ENCODE results near the gene PPP1R2. TPM values are rescaled to one million over a fixed set of nuclear protein-coding genes. Genes with fewer than 3 reads are reported as not detected.

Gene PPP1R2
- total RNA-seq, 1 experiment from 2014 or later = 38.3 TPM

DNA sequence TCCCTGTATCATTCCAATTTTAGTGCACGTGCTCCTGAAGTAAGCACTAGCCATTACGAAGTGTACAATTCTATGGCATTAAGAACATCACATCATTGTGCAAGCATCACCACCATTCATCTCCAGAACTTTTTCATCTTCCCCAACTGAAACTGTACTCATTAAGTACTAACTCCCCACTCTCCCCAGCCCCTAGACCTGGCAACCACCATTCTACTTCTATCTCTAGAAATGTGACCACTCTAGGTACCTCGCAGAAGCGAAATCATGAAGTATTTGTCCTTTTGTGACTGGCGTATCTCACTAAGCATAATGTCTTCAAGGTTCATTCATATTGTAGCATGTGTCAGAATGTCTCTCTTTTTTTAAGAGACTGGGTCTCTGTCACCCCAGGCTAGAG lies 11.4 kb downstream of the PPP1R2 start:
- H4K91ac ChIP-seq (ENCODE audit: insufficient read length, low read depth, low read length) = no peak overlapping the region
- no peaks in the 10 kb centered on the region for H3K23me2 ChIP-seq (ENCODE audit: insufficient read length, low read depth, low read length, poor library complexity, severe bottlenecking)
- H3K23ac ChIP-seq (ENCODE audit: insufficient read length, low read depth, low read length) = no peak overlapping the region
- no peaks in the 10 kb centered on the region; the same call in 1 of the 2 replicates for H3K79me2 ChIP-seq (ENCODE audit: insufficient read depth, low read length)
- Mint-ChIP-seq H3K9me3 (no peaks in the 10 kb centered on the region), H3K27ac (no peak overlapping the region), H3K27me3 (ENCODE audit: low read depth) (no peaks in the 10 kb centered on the region), H3K4me1 (no peaks in the 10 kb centered on the region), H3K36me3 (ENCODE audit: insufficient read depth in 1 of 3, low read depth in 3 of 3) (peaks cover 2 to 10% (median 6%) of the 10 kb centered on the region in 3 experiments; a peak in 3 of 7 replicates), H3K4me3 (no peak overlapping the region)
- H3K27me3 ChIP-seq (ENCODE audit: insufficient read depth, low read length) = no peaks in the 10 kb centered on the region
- DNase-seq = no peak
- H2BK12ac ChIP-seq (ENCODE audit: insufficient read length, low read depth, low read length) = no peak overlapping the region
- no peak overlapping the region for H3K4ac ChIP-seq (ENCODE audit: low read depth, low read length)
- H2BK20ac ChIP-seq (ENCODE audit: low read depth, low read length, poor library complexity, severe bottlenecking) = no peak overlapping the region
- no peak overlapping the region for H2BK120ac ChIP-seq (ENCODE audit: low read depth, low read length, poor library complexity, severe bottlenecking)
- no peak overlapping the region for H4K5ac ChIP-seq (ENCODE audit: insufficient read length, low read depth, low read length)
- no peak overlapping the region for H3K14ac ChIP-seq (ENCODE audit: insufficient read depth, low read length)
- H3K4me1 ChIP-seq (ENCODE audit: insufficient read depth, low read length) = no peaks in the 10 kb centered on the region
- WGBS (ENCODE audit: extremely low coverage, insufficient read length, low lambda C conversion rate) = no CpG with 5 or more reads among the region's 5 CpGs
- no peak overlapping the region for H3K18ac ChIP-seq (ENCODE audit: insufficient read length, low read depth, low read length)
- H2BK15ac ChIP-seq (ENCODE audit: low read depth, low read length) = no peak overlapping the region
- H3T11ph ChIP-seq (ENCODE audit: low read length) = no peak overlapping the region
- no peak overlapping the region for H2BK5ac ChIP-seq (ENCODE audit: insufficient read length, low read length)
- no peak overlapping the region for H3K27ac ChIP-seq (ENCODE audit: insufficient read length, low read depth, low read length)
- H3K9me3 ChIP-seq (ENCODE audit: control insufficient read depth, low read depth, low read length) = no peaks in the 10 kb centered on the region
- H4K20me1 ChIP-seq (ENCODE audit: control insufficient read depth, insufficient read depth, insufficient read length) = no peaks in the 10 kb centered on the region
- no peaks in the 10 kb centered on the region for H3K79me1 ChIP-seq (ENCODE audit: insufficient read depth, low read depth, low read length, poor library complexity, severe bottlenecking)
- H2AFZ ChIP-seq (ENCODE audit: low read length) = no peak overlapping the region
- no peak overlapping the region for H3K9ac ChIP-seq (ENCODE audit: extremely low read depth, insufficient read length, low read length)
- TF ChIP-seq, protein P1, sequence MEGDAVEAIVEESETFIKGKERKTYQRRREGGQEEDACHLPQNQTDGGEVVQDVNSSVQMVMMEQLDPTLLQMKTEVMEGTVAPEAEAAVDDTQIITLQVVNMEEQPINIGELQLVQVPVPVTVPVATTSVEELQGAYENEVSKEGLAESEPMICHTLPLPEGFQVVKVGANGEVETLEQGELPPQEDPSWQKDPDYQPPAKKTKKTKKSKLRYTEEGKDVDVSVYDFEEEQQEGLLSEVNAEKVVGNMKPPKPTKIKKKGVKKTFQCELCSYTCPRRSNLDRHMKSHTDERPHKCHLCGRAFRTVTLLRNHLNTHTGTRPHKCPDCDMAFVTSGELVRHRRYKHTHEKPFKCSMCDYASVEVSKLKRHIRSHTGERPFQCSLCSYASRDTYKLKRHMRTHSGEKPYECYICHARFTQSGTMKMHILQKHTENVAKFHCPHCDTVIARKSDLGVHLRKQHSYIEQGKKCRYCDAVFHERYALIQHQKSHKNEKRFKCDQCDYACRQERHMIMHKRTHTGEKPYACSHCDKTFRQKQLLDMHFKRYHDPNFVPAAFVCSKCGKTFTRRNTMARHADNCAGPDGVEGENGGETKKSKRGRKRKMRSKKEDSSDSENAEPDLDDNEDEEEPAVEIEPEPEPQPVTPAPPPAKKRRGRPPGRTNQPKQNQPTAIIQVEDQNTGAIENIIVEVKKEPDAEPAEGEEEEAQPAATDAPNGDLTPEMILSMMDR (conservative IDR thresholded peaks at IDR 0.05) = no peak
- H3K4me2 ChIP-seq (ENCODE audit: insufficient read depth, insufficient read length, low read length) = no peak overlapping the region
- H3K56ac ChIP-seq (ENCODE audit: insufficient read length, low read depth, low read length) = no peak overlapping the region
- no peak overlapping the region for H2AK5ac ChIP-seq (ENCODE audit: insufficient read length, low read length)
- no peak overlapping the region for H4K8ac ChIP-seq (replicated peaks; ENCODE audit: insufficient read length, low read depth, low read length)
